NCI-H460 (cell line): ENCODE results near the gene FRMPD2. TPM values are rescaled to one million over a fixed set of nuclear protein-coding genes. Genes with fewer than 3 reads are reported as not detected.
"Not testable (repeated sequence)": the region's sequence is repeated elsewhere in the genome, so short reads cannot be mapped to it uniquely, and the experiment has no call there.

Experiments used
- DNase-seq: peaks from one replicate; pipeline ENCODE4 v3.0.0-alpha.2; 2016; ENCODE audit warnings: low read depth; ENCODE audit errors: extremely low read depth
- total RNA-seq: library from RNA; depleted of rRNA; stranded (reverse); fragments of >200 nt; shearing (Covaris generic); gene quantifications from 2 replicates; pipeline ENCODE4 v1.2.3, GENCODE V29; 2014

Gene FRMPD2
- total RNA-seq, 1 experiment from 2014 or later, result not detected

DNA sequence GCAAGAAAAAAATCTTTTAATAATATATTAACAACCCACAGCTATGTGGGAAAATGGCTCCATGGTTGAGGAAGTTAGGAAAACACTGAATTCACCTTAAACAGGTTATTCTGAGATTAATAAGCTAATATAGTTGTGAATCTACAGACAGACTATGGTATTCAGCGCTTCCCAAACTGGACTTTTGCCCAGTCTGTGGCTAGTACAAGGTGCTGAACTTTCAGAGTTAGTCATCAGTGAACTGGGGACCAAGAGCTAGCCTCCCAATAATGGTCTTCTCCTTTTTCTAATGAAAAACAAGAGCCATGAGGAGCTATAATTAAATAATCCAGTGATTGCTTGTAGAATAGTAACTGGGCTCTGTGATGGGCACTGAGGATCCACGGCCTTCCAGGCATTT is 65.3 kb downstream of the FRMPD2 start:
- DNase-seq, result no peak

DNA sequence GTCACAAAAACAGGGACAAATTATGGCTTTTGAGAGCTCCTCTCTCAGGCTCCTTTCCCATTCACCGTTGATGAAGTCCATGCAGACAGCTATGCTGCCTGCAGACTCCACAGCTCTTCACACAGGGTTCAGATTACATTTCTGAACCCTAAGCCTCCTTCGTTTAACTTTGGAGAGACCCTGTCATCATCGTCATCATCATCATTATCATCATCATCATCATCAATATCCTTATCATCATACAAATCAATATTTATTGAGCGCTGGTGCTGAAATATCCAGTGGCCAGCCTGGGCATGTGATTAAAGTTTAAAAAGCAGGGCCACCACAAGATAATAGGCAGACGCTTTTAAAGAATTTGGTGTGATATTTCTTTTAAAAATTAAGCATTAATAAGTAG is 66.6 kb downstream of the FRMPD2 start:
- no peak for DNase-seq

DNA sequence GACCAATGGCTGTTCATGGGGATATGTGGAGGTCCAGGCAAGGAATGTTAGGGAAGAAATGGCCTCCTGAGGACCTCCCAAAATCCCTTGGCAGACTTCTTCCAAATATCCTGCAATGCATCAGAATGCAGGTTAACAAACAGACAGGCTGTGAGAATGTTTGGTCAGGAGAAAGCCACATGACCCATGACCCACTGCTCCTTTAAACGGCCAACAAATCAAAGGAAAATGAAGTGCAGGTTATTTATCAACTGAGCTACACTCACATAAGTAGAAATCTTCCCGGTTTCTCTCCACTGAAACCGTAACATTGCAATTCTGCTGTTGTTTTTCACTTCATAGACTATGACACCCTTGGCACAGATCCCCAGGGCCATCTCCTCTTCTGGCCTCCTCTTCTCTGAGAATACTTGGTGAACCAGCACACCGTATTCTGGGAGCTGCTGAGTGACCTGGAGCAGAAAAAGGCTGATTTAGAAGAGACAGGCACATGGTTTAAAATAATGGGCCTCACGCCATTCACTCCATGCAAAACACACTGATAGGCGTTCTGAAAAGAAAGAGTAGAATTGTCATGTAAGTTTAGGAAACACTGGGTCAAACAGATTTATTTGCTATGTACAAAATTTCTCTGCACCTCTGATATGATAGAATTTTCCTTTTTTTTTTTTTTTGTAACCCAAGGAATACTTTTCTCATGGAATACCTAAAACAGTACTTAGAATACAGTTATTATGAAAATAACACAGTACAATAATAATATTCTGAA is 67.8 kb downstream of the FRMPD2 start:
- DNase-seq, result no peak

DNA sequence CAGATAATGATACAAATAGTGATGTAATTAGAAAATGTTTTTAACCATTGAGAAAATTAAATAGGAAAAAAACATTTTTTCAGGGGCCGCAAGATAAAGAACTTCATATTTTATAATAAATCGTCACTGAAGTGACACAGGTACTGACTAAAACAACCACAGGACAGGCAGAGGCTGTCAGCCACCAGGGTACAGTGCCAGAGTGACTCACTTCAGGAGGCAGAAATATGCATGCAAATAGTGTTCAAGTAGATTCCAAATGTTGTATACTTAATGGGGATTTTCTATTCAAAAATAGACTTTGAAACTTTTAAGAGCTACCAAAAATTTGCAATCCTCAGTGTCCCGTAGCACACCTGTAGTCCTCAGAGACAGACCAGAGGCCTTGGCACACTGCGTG is 68.6 kb downstream of the FRMPD2 start:
- no peak for DNase-seq

DNA sequence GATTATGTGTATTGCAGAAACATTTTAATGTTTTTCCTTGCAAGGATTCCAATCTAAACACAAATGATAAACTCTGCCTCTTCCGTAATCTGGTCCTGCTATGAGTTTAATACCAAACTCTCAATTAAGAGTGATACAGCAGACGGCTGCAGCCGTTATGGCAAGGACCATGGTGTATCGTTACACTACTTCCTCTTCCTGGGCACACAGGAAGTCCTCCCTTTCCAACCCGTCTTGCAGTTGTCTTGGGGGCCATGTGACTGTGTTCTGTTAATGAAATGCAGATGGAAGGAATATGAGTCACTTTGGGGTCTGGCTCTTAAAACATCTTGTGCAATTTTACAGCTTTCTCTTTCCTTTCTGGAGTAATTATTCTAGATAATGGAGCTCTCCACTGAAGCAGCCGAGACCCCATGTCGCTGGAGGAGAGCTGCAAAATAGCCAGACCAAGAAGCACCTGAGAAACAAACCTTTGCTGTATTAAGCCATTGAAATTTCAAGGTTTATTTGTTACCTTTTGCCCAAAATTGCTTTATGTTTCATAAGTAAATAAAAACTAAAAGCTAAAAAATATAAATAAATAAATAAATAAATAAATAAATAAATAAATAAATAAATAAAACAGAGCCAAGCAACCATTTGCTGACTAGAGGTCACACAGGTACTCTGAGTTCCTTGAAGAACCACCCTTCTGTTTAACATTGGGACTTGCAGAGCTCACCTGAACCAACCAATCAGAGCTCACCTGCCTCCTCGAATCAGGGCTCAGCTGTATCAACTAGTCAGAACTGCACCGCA is 74.7 kb downstream of the FRMPD2 start:
- no peak for DNase-seq

DNA sequence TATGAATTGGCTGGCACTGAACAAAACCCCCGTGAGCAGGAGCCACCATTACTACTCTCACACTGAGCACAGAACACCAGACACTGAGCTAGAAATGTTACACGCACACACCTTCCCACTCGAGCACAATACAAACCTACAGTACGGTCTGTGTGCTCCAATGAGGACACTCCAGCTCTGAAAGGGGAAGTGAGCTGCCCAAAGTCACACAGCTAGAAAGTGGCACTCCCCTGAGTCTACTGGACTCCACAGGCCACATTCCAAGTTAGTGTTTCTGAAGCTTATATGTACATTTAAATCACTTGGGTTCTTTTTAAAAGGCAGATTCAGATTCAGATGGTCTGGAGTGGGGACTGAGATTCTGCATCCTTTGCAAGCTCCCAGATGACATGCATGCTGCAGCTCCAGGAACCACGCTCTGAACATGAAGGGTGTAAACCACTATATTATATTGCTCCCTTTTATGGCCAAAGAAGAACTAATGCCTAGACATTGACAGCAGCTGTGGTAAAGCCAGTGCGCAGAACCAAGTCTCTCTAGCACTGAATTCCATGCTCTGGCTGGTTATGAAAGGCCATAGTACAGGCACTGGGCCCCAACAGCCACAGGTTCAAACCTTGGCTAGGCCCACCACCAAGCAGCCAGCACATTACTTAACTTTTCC is 77.1 kb downstream of the FRMPD2 start:
- no peak for DNase-seq

DNA sequence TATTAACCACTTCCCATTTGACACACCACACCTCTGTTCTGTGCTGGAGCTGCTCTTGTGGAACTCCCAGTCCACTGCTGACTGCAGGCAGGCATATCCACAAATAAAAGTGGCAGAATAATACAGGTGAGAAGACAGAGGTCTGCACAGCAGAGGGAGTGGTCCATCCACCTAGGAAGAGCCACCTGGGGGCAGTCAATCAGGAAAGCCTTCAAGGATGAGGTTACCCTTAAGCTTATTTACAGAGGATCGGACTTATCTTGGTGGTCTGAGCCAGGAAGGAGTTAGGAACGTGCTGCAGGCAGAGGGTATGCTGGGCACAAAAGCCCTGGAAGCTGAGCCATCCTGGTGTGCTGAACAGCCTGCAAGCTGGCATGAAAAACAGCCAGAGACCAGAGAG is 78.7 kb downstream of the FRMPD2 start:
- no peak for DNase-seq

DNA sequence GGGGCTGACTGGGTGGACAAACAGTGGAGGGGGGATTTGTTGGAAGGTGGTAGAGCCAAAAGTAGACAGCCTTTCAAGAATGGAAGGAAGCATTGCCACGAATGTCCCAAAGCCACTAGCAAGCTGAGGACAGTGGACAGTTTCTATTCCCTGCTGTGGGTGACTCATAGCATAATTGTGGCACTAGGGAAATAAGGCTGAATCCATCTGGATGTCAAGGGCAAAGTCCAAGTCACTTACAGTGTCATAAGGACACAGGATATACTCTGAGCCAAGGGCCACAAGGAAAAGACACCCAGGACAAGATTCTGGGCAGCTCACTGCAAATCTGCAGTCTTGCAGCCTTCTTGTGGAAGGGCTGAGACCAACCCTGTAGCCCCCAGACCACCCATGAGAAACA is 79.7 kb downstream of the FRMPD2 start:
- no peak for DNase-seq

DNA sequence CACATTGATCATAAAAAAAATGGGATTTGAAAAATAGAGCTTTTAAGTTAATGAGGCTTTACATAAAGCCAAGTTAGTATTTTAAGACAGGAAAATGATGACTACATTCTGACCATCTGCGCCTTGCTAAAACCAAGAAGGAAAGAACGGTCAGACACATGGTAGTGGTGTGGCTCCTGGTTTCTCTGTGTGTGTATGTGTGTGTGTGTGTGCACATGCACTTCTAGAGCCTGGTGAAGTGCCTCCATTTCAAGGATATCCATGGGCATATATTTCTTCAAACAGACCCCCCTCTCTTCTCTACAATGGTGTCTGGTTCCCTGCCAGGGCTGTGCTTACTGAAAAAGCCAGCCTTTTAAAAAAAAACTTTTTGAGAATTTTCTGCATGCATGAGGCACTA is 80.9 kb downstream of the FRMPD2 start:
- no peak for DNase-seq

DNA sequence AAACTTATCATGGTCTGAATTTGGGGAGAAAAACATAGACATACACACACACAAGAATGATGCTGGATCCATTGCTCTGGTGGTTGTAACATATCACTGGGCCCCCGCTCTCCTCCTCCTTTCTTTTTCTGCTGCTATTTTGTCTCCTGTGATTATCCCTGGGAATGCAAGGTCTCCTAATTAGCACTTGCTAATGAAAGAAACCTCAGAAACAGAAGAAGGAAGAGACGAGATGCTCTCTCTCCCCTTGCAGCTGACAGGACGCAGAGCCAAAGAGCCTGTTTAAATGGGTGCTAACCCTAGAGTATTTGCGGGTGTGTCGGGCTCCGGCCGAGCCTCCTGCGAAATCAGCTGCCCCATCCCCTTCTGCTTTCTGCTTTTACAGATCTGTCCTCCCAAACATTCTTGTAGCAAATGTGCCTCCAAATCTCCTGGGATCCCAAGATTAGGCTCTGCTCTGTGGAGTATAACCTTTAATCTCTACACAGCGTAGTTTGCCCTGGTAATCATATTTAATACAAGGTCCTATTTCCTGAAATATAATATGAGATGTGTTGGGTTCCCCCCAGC is 81.5 kb downstream of the FRMPD2 start:
- no peak for DNase-seq

DNA sequence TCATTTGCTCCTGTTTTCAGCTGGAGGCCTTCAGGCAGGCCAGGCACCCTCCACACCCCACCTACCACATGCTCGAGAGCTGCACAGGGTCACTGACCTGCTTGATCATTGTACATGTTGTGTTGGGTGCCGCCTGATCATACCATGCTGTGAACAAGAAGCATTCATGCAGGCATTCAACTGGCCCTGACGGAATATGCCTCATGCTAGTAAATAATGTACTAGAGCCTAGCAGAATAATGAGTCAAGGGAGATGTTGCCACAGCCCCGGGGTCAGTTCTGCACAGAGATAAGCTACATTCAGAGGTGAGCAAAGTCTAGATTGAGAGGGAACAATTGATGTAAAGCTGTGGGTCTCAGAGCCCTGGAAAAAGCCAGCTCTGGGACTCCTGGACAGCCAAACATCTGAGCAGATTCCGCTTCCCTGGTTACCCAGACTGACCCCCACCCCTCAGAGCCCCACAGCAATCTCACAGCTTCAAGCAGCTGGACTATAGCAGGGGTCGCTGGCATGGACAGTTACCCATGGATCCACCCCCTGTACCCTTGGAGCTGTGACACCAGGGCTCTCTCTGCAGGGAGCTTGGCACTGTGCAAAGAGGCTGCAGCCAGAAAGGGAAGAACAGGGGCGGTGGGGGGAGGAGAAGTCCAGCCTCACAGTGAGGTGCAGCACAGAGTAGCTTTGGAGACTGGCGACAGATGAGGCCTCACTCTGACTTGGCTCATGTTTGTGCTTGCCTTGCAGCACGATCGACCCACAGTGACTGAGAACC is 86.6 kb downstream of the FRMPD2 start:
- no peak for DNase-seq

DNA sequence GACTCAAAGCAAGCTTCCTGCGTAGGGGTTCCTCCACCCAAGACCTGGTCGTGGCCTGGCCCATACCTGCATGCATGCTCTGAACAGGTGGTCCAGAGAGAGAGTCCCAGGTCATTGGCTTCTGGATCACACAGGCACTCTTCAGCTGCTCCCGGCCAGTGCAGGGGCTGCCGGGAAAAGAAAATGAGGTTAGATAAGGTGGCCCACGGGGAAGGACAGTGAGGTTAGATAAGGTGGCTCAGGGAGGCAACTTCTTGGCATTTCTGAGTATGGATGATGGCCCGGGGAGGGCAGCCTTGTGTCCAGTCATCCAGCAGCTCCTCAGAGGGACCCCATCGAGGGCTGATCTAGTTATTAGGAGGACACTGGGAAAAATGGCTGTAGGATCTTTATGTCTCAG is 87.4 kb downstream of the FRMPD2 start:
- no peak for DNase-seq

DNA sequence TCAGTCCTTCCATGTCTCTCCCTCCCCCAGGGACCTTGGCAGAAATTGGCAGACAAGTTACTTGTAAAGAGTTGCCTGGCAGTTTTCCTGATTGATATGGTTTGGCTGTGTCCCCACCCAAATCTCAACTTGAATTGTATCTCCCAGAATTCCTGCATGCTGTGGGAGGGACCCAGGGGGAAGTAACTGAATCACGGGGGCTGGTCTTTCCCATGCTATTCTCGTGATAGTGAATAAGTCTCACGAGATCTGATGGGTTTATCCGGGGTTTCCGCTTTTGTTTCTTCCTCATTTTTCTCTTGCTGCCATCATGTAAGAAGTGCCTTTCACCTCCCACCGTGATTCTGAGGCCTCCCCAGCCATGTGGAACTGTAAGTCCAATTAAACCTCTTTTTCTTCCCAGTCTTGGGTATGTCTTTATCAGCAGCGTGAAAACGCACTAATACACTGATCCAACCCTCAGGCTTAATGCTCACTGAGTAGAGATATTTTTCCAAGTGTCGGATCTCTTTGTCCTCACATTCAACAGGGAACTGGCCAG is 88.2 kb downstream of the FRMPD2 start:
- DNase-seq, result not testable (repeated sequence)

DNA sequence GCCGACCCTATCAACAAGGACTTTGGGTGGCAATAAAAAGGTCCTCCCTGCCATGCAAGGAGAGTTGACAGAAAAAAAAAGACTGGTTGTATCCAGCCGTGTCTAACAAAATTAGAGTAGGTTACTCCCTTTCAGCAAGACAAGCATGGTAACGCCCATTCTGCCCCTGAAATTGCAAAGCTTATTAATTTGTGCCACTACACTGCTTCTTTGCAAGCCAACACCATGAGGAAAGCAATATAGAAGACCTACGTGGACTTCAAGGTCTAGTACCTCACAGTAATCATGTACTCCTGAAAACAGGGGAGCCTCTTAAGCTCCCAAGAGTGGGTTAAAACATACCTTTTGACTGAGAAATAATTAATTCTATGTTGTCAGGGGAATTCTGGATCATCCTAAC is 90.3 kb downstream of the FRMPD2 start:
- no peak for DNase-seq

DNA sequence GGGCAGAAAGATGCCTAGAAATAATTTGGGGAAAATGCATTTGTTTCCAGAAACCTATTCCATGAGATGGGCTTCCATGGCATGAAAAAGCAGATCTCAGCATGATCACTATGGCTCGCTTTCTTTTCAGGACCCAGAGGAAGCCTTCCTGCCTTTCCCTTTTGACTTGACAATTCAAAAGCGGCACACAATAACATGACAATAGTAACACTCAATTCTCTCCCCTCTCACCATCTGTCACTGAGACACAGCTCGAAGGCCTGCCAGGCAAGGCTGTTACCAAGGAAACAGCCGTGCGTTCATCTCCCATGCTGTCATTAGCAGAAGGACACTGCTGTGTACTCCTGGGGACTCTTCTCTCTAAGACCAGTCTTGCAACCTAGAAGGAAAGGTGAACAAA is 101.8 kb downstream of the FRMPD2 start:
- not testable (repeated sequence) for DNase-seq

DNA sequence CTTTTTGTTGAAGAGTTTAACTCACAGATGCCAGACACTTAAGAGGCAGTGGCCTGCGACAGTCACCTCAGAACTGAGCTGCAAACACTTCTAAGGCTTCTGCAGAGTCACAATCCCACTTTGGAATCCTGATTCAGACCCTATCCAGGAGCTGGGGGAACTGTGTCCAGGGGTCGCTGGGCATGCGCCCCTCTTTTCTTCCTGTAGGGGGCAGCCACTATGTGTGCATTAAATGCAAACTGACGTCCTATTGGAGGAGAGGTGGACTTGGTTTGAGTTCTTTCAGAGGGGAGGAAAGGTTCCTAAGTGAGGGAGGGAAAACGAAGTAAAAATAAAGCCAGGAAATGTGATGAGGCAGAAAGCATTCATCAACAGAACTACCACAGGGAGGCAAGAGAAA is 113.8 kb downstream of the FRMPD2 start:
- not testable (repeated sequence) for DNase-seq

DNA sequence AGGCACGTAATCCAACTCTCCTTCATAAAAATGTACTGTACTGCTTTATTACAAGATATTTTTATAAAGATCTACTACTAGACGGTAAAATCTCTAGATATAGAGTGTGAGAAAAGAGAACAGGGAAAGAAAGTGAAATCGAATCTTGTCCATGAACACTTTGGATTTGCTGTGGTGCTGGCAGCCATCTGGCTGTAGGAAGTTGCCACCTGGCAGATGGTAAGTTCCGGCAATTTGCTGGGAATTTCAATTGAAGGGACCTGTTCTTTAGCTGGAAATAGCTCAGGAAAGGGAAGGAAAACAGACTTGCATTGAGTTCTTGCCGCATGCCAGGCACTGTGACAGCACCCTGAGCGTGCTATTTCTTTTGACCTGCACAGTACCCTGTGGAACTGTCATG is 114.3 kb downstream of the FRMPD2 start:
- DNase-seq, result not testable (repeated sequence)

DNA sequence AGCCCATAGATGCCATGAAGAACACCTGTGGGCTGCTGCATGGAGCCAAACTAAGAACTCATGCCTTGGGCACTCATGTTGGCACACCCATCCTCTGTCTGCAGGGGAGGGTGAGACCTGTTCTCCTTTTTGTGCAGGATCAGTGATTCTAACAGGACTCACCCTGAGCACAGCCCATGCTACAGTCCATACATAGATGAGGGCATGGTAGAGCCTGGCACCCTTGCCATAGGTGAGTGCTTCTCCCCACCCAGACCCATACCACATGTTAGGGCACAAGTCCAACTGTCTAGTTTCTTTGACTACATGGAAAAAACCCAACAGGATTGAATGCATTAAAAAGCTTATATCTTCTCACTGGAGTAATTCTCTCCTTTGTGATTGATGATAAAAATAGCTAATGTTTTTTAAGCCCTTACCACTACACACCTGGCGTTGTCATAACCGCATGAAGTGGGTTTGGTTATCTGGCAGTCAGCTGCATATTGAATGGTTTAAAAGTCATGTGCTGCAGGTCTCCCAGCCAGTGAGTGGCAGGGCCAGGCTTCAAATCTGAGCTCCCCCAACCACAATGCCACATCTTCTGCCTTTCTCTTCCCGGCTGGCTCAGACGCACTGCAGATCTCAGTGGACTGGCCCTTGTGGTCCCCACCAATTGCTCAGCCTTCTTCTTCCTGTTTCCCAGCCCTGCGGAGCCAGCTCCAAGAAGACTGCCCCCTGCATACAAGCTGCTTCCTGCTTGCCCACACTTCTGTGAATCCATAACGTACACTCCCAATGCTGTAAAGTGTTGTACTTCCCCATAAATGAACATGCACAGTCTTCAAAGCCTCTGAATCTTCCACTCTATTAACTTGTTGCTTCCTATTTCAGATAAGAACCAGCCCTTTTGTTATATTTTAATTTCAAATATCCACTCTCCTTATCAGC is 120.0 kb downstream of the FRMPD2 start:
- not testable (repeated sequence) for DNase-seq

DNA sequence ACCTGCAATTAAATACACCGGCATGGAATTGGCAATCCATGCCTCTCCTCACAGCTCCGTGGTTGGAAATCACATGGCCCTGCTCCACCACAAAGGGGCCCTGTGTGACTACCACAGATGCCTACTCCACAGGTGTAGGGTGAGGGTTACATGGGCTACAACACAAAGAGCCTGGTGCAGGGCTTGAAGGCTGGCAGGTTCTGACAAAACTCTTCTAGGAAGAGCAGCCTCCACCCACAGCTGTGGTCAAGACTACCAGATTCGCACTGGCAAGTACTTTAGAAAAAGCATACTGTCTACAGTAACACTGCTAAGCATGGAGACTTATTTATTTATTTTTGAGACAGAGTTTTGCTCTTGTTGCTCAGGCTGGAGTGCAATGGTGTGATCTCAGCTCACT is 126.9 kb downstream of the FRMPD2 start:
- DNase-seq, result not testable (repeated sequence)
